ENCODE data around the gene EPG5.

Gene EPG5

DNA sequence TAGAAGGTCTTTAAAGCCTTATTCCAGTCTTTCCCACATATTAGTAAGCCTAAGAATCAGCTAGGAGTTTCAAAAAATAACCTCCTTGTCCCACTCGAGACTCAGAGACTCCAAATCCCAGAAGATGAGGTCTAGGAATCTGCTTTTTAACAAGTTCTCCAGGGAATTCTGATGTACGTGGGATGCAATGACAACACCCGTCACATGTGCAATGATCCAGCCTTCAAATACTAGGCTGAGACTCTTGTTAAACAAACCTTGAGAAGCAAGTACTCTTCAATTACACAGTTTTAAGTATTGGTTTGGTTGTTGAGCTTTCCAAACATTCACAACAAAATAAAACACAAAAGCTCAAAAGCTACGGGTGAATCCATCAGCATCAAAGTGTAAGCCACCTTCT lies 53.9 kb downstream of the EPG5 start:
- DNase-seq (ENCODE audit: low read depth): no peak

DNA sequence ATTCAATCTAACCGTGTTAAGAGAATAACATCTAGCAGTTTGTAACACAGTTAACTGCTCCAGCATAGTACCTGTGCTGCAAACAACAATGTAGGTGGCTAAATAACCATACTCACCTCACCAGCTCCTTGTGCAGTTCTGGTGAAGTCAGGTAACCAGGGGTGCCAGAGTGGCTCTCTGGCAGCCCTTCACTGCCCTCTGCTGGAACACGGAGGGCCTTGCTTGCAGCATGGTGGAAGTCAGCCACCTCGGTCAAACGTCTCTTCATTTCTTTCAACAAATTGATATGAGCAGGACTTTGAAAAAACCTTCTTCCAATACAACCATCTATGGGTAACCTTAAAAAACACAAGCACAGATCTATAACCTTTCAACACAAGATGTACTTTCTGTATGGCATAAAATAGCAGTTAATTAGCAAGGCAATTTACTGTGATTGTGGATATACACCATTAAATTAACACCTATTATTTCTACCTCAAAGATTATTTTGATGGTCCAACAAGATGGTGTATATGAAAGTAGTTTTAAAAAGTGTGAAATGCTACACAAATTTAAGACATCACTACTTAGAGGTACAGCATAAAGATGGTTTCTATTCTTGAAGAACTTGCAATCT lies 56.6 kb downstream of the EPG5 start:
- DNase-seq (ENCODE audit: low read depth): peak; percentile 49

DNA sequence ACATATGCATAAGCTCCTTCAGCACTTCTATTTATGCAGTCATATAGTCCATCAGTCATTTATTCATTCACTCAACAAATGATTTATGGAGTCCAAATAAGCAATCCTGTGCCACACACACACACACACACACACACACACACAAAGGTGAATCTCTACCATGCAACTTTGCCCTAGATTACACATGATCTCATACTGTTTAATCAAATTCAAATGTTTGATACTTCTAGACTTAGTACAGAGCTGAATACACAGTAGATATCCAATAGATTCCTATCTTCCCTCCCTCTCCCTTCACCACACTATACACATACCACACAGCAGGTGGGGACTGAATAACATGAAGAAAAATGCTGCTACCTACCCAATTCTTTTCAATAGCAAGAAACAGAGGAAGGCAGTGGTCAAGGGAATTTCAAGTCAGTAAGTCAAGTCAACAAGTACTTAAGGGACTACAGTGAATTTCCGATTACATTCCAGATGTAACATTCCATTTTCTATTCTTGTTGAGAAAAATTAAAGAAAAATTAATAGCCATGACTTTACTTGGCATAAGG lies 65.4 kb downstream of the EPG5 start:
- no peak for DNase-seq (ENCODE audit: low read depth)

GRCh38 chr18:45900623-45901022 lies 66.5 kb downstream of the EPG5 start:
- no peak for DNase-seq (ENCODE audit: low read depth)

DNA sequence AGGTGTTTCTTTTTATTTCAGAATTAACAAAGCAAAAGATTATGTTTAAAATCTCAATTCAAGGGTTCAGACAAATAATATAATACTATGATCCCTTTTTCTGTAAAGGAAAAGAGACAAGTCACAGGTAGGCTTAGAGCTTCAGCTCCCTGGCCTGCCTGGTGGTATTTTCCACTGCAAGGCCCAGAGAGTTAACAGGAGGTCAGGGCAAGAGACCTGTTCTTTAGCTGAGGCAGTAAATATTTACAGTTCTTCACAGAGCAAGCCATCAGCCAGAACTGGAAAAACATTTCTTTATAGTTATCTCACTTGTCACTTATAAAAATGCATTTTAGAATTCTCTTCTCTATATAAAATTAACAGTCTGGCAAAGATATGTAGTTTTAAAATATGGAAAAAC lies 70.1 kb downstream of the EPG5 start:
- DNase-seq (ENCODE audit: low read depth): no peak

GRCh38 chr18:45896452-45896851 lies 70.7 kb downstream of the EPG5 start:
- no peak for DNase-seq (ENCODE audit: low read depth)

DNA sequence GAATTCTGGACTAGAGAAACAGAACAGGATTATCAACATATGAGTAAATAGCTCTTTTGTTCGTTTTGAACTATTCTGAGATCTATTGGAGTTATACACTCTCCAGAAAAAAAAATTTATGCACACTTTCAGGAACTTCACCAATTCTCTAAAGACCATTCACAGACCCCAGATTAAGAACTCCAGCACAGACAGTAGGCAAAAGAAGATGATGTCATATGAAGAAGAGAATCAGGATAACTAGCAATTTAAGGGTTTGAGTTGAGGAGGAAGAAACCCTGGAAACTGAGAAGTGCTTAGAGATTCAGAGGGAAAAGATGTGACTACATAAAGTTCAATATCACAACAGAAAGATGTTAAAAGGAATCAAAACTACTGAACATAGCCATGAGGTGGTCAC lies 71.8 kb downstream of the EPG5 start:
- no peak for DNase-seq (ENCODE audit: low read depth)

DNA sequence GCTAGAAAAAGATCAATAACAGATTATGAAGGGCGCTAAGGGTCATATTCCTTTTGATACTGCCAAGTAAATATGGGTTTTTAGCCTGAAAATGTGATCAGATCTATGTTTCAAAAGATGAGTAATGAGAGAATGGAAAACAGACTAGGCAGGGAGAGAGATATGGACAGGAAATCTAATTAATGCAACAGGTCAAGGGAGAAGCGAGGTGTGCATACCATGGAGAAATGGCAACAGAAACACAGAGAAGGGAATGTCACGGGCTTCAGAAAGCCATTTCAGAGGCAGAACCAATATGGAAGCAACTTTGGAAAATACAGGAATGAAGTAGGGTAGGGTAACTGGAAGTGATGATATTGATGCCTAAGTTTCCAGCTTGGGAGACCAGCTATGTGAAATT lies 72.3 kb downstream of the EPG5 start:
- DNase-seq (ENCODE audit: low read depth): no peak

DNA sequence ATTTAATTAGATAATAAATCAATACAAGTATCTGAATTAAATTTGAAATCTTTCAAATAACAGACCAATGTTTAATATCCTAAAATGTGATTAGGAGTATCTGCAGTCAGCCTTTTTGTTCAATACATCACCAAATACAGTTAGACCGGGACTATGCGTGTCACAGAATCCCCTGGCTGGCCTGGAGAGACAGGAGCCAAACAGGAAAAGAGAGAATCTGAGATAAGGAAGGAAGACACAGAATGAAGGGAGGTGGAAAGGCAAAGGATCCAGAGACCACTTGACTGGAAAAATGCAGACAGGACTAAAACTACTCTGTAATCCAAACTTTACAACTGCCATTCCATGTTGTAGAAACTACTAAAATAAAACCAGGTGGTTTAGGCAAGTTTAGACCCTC lies 75.3 kb downstream of the EPG5 start:
- DNase-seq (ENCODE audit: low read depth): no peak

DNA sequence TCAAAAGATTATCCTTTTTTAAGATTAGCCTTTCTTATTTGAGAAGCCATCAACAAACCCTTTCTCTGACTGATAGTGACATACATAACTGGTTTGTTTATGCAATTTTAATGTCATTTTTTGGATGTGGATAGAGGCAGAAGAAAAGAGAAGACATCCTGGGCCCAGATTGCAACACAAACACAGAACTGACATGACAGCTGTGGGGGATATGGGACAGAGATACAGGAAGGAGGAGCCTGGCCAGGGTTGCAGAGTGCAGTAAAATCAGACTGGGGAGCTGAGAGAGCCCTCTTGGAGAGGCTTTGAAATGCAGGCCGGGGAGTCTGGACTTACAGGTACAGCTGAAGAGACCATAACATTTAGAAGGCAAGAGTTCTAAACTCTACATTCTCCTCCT lies 76.5 kb downstream of the EPG5 start:
- no peak for DNase-seq (ENCODE audit: low read depth)

DNA sequence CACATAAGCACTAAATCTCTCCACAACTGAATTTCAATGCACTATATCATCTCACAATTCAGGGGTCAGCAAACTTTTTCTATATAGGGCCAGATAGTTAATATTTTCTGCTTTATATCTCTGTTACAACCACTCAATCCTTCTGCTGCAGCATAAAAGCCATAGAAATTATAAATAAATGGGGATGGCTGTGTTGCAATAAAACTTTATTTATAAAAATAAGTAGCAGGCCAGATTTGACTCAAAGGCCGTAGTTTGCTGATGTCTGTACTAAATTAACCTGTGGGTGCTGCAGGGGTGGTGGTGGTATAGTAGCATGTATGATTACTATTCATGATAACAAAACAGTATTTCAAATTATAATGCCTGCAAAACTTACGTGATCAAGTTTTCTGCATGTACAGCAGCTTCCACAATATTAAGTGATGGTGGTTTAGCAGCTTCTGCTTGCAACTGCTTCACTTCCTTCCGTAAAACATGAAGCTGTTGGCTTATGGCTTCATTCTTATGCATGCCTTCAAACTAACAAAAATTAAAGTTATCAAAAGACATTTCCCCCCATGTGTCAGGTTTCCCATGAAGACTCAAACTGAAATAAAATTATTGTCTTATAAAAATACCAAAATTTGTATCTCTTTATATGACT lies 77.6 kb downstream of the EPG5 start:
- no peak for DNase-seq (ENCODE audit: low read depth)

- no peak for DNase-seq (ENCODE audit: low read depth)
Measured at GRCh38 chr18:45887585-45887984, 79.5 kb downstream of the EPG5 start.

DNA sequence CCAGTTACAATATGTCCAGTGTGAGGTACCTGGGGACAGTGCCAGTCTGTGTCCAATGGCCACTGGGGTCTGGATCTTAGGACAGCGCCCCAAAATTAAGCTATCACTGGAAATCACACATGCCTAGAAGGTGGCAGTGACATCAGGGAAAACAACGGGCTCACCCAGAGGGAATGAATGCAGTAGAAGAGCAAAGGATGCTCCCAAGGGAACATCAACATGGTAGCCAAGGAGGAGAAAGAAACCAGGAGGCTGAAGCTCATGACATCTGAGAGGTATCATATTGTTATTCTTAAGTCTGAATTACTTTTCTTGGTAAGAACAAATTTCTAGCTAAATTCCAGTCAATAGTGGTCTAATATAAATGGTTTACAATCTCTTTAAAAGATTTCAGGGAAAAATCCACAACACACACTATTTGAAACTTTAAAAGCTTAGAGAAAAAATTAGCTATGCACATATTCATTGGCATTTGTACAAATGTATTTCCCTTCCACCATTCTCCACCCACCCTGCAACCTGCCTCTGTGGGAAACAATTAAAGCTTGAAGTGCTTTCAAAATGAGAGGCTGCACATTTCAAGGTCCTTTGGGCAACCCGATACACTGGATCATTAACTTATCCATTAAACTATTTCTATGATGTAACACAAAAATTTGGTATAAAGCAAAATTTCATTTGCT lies 86.1 kb downstream of the EPG5 start:
- DNase-seq (ENCODE audit: low read depth): no peak

- peak; percentile 49 for DNase-seq (ENCODE audit: low read depth)
Measured at GRCh38 chr18:45879681-45880655, 87.2 kb downstream of the EPG5 start.

- DNase-seq (ENCODE audit: low read depth): no peak
Measured at GRCh38 chr18:45877403-45877802, 89.7 kb downstream of the EPG5 start.

- DNase-seq (ENCODE audit: low read depth): no peak
Measured at GRCh38 chr18:45876161-45876560, 91.0 kb downstream of the EPG5 start.

DNA sequence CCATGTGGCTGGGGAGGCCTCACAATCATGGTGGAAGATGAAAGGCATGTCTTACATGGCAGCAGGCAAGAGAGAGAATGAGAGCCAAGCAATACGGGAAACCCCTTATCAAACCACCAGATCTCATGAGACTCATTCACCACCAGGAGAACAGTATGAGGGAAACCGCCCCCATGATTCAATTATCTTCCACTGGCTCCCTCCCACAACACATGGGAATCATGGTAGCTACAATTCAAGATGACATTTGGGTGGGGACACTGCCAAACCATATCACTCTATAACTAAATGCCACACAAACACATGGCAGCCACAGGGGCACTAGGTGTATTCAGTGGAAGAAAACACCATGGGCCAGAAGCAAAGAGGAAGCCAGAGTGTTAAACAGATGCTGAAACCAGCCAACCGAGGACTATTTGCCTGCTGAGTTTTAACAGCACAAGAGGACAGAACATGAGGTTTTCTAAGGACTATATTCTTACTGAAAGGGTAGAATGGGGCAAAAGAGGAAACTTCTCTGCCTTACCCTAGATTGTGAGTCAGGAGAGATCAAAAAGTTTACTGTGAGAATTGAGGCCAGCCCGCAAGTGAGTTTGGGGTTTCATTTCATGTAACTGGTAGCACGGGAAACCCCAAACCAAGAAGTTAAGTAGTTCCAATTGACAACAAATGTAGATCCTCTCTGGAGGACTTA lies 92.5 kb downstream of the EPG5 start:
- peak; percentile 27 for DNase-seq (ENCODE audit: low read depth)

DNA sequence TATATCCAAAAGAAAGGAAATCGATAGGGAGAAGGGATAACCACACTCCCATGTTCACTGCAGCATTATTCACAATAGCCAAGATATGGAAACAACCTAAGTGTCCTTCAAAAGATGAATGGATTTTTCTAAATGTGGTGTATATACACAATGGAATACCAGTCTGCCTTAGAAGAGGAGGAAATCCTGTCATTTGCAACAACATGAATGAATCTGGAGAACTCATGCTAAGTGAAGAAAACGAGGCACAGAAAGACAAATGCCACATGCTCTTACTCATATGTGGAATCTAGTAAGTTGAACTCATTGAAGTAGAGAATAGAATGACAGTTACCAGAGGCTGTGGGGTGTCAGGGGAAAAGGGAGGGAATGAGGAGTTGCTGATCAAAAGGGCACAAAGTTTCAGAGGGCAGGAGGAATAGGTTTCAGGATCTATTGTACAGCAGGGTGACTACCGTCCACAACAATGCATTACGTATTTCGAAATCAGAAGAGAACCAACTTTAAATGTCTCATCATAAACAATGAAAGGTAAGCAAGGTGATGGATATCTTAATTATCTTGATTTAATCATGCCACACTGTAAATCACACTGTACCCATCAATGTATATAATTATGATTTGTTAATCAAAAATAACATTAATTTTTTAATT lies 95.6 kb downstream of the EPG5 start:
- no peak for DNase-seq (ENCODE audit: low read depth)

DNA sequence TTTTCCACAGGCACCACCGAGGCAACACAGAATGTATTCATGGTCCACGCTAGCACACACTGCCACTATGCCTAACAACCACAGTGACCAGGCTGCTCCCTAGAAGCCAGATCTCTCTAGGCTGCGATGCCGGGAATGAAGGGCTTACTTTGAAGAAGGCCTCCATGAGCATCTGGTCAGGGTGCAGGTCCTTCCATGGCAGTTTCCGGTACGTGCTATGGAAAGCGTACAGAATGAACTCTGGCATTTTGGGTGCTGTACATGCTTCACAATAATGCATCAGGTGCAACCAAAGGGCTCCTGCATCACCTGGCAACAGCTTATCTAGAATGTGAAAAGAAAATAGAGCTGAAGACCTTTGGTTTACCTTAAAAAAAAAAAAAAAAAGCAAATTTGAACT lies 96.7 kb downstream of the EPG5 start:
- no peak for DNase-seq (ENCODE audit: low read depth)

DNA sequence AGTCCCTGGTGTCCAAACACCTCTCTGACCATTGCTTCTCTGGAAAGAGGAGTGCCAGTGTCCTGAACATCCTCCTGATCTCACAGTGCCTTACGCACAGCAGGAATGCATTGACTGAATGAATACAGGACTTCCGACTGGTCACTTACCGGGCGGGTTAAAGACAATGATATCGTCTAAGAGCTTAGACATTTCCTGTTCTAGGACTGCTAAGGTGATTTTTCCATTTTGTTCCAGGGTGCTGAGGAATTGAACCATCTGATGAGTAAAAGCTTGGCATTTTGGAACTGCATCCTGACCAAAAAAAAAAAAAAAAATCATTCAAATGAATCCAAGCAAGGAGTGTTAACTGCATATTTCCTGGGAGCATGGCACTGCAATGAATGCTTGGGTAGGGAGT lies 101.7 kb downstream of the EPG5 start:
- no peak for DNase-seq (ENCODE audit: low read depth)

- no peak for DNase-seq (ENCODE audit: low read depth)
Measured at GRCh38 chr18:45864081-45864480, 103.0 kb downstream of the EPG5 start.

Measured in T follicular helper cell (primary cell).